OCI-LY1 (cell line): ENCODE results near the gene TMEM266.

Experiments used
- CTCF ChIP-seq: fragments of 200-600 bp; sonication (generic), shearing (Covaris generic); IDR thresholded peaks from 2 replicates; pipeline ENCODE4 v1.5.1; 2017; ENCODE audit warnings: mild to moderate bottlenecking, antibody characterized with exemption, low read length, moderate library complexity, mixed read lengths
- EZH2 ChIP-seq: fragments of 200-600 bp; sonication (generic), shearing (Covaris generic); IDR thresholded peaks from 2 replicates; pipeline ENCODE4 v1.8.0; 2017; ENCODE audit warnings: borderline replicate concordance, mixed run types, mild to moderate bottlenecking, antibody characterized with exemption, low read length, moderate library complexity, mixed read lengths

GRCh38 chr15:76010613-76011012 is 49.2 kb upstream of the TMEM266 start:
- TF ChIP-seq CTCF (no peak), EZH2 (no peak)
